ENCODE data around the gene EEF2K. TPM values are rescaled to one million over a fixed set of nuclear protein-coding genes. Genes with fewer than 3 reads are reported as not detected.
A peak's percentile ranks its signal among the peaks of the same experiment; 100 is the strongest.

Gene EEF2K
- total RNA-seq, 2 experiments from 2014 or later = 10.1 to 13.2 TPM

DNA sequence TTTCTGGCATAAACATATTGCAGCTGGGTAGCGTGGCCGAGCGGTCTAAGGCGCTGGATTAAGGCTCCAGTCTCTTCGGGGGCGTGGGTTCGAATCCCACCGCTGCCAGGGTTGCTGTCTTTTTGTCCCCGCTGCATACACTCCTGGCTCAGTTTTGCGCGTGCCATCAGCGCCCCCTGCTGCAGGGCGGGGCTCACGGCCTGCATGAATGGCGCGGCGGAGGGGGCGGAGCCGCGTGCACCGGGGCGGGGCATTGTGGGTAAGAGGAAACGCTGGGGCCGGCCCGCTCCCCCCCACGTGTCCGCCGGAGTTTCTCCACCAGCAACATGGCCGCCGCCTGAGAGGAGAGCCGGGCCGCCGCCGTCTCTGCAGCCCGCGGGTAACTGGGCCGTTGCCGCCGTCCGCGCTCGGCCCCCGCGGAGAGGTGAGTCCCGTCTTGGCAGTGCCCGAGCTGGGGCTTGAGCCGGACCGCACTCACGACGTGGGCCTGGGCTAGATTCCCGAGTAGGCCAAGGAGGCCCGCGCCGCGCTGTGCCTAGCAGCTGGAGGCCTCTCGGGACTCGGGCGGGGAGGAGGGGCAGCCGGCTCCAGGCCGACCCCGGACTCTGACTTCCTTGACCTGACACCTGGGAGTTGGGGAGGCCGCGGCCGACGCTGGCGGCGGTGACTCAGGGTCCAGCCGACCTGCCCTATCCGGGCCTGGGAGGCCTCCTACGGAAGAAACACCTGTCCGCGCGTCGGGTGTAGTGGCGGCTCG, 91.2 kb downstream of the EEF2K start, which contains the start of gene POLR3E:
TSS of gene POLR3E (plus strand) at position 296 of the 757 bp plus-strand sequence. CDS start 5,560 bp downstream, outside the sequence.
- peaks cover 54% of the 10 kb centered on the region for H3K4me1 Mint-ChIP-seq (ENCODE audit: low read depth)
- CTCF ChIA-PET = interaction anchor here (0.6 to 3.2 kb wide), 18 partner anchors 10 to 346 kb away, joined by 3 to 33 read pairs (median 4); partner anchors contain the start of gene EEF2K
- H3K27me3 Mint-ChIP-seq = peaks cover 15% of the 10 kb centered on the region

DNA sequence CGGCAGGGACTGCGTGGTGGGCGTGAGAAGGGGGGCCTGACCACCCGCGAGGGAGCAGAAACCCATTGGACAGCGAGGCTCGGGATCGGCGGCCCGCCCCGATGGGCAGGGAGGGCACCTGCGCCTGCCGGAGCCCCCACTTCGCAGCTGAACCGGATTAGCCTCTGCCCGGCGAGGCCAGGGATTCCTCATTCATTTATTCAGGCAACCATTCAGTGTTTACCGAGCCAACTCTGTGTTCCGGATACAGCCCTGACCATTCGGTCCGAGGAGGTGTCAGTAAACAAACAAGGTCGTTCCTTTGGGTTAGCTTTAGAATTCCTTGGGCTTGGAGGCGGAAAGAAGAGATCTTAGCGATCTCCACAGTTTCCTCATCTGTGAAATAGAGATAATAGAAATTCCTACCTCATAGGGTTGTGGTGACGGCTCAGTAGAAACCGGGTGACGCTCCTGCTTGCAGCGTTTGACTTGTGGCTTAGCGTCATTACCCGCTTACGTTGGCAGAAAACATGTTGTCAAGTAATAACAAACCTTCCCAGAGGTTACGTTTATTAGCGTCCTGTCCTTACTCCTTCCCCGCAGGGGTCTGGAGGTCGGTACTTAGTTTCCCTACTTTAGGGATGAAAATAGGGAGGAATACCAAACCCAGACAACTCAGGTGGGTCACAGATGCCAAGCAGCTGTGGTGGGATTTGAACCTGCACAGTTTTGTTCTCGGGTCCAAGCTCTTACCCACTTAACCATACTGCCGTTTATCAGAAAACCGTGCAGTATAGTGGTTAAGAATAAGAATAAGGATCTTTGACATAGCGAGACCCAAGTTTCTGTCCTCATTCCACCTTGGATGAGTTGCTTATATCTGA, 92.0 kb downstream of the EEF2K start:
- H3K27me3 ChIP-seq (ENCODE audit: control insufficient read depth in 1 of 2, insufficient read depth in 2 of 2, low read length in 2 of 2) = no peaks in the 10 kb centered on the region
- ATAC-seq (ENCODE audit: poor library complexity) = peak; percentile 57
- Mint-ChIP-seq H3K27me3 (peaks cover 15% of the 10 kb centered on the region), H3K9me3 (peaks cover 2% of the 10 kb centered on the region), H3K36me3 (ENCODE audit: low read depth) (peaks cover 65% of the 10 kb centered on the region), H3K4me1 (ENCODE audit: low read depth) (peaks cover 58% of the 10 kb centered on the region), H3K4me3 (peak overlapping the region; percentile 96), H3K27ac (peak overlapping the region; percentile 99)
- H3K36me3 ChIP-seq (ENCODE audit: insufficient read depth, low read length) = peaks cover 28% of the 10 kb centered on the region
- H3K9me3 ChIP-seq (ENCODE audit: control insufficient read depth in 1 of 2, insufficient read depth in 1 of 2, low read length in 2 of 2) = no peaks in the 10 kb centered on the region
- peak; percentile 48 to 93 (median 65) for DNase-seq
- H3K4me3 ChIP-seq (ENCODE audit: low read length) = peak overlapping the region; percentile 66
- peaks cover 45% of the 10 kb centered on the region for H3K4me1 ChIP-seq (ENCODE audit: insufficient read depth, low read length)
- ChIA-PET CTCF (interaction anchor here (1.1 to 3.2 kb wide), 7 partner anchors 92 to 347 kb away, joined by 3 to 33 read pairs (median 6); partner anchors contain the start of gene EEF2K), POLR2A (interaction anchor here (1.2 to 6.5 kb wide), 8 partner anchors 10 to 296 kb away, joined by 4 to 157 read pairs (median 8); partner anchors contain the start of genes CDR2, EEF2K and MOSMO)
- H3K27ac ChIP-seq (ENCODE audit: low read depth in 1 of 2, low read length in 2 of 2) = peak overlapping the region; percentile 97 to 99
- intact Hi-C loops (cut with DNase I, micrococcal nuclease) = loop anchor here (1.0 to 10.0 kb wide), 10 partner anchors 57 to 1553 kb away; partner anchors contain the start of genes PDZD9 (in 2 of the 2), UQCRC2 (in 2 of the 2), EEF2K (in 1 of the 2) and THUMPD1 (in 1 of the 2)
- TF ChIP-seq, protein P1, sequence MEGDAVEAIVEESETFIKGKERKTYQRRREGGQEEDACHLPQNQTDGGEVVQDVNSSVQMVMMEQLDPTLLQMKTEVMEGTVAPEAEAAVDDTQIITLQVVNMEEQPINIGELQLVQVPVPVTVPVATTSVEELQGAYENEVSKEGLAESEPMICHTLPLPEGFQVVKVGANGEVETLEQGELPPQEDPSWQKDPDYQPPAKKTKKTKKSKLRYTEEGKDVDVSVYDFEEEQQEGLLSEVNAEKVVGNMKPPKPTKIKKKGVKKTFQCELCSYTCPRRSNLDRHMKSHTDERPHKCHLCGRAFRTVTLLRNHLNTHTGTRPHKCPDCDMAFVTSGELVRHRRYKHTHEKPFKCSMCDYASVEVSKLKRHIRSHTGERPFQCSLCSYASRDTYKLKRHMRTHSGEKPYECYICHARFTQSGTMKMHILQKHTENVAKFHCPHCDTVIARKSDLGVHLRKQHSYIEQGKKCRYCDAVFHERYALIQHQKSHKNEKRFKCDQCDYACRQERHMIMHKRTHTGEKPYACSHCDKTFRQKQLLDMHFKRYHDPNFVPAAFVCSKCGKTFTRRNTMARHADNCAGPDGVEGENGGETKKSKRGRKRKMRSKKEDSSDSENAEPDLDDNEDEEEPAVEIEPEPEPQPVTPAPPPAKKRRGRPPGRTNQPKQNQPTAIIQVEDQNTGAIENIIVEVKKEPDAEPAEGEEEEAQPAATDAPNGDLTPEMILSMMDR (IDR thresholded peaks at IDR 0.05) = no peak

More for the DNA sequence above, 91.2 kb downstream of the EEF2K start, which contains the start of gene POLR3E:
- no peaks in the 10 kb centered on the region for H3K9me3 ChIP-seq (ENCODE audit: control insufficient read depth in 1 of 2, insufficient read depth in 1 of 2, low read length in 2 of 2)
- peak; percentile 99 to 100 (median 100) for DNase-seq
- POLR2A ChIA-PET = interaction anchor here (0.6 to 6.5 kb wide), 11 partner anchors 11 to 290 kb away, joined by 3 to 157 read pairs (median 5); partner anchors contain the start of genes CDR2, EEF2K and MOSMO
- Mint-ChIP-seq H3K4me3 (peak within 1 kb of the TSS; percentile 96), H3K9me3 (peaks cover 2% of the 10 kb centered on the region), H3K27ac (peak within 1 kb of the TSS; percentile 99), H3K36me3 (ENCODE audit: low read depth) (peaks cover 57% of the 10 kb centered on the region)
- peak within 1 kb of the TSS; percentile 66 for H3K4me3 ChIP-seq (ENCODE audit: low read length)
- intact Hi-C loops (cut with DNase I, micrococcal nuclease) = loop anchor here (1.0 to 10.0 kb wide), 10 partner anchors 56 to 1552 kb away; partner anchors contain the start of genes PDZD9 (in 2 of the 2), UQCRC2 (in 2 of the 2), EEF2K (in 1 of the 2) and THUMPD1 (in 1 of the 2)
- peaks cover 45% of the 10 kb centered on the region for H3K4me1 ChIP-seq (ENCODE audit: insufficient read depth, low read length)
- H3K36me3 ChIP-seq (ENCODE audit: insufficient read depth, low read length) = peaks cover 19% of the 10 kb centered on the region
- TF ChIP-seq, protein P1 (IDR thresholded peaks at IDR 0.05) = peak; percentile 91
- H3K27me3 ChIP-seq (ENCODE audit: control insufficient read depth in 1 of 2, insufficient read depth in 2 of 2, low read length in 2 of 2) = no peaks in the 10 kb centered on the region
- ATAC-seq (ENCODE audit: poor library complexity) = peak; percentile 77
- peak within 1 kb of the TSS; percentile 97 to 99 for H3K27ac ChIP-seq (ENCODE audit: low read depth in 1 of 2, low read length in 2 of 2)
